Thymus (tissue), 2 donors: Measurements from ENCODE around the gene OR8B8. TPM values are rescaled to one million over a fixed set of nuclear protein-coding genes. Genes with fewer than 3 reads are reported as not detected.

Experiments used
- polyA plus RNA-seq: library from polyadenylated mRNA; stranded (reverse); fragments of 200-250 nt; gene quantifications from one replicate; pipeline ENCODE4 v1.2.3, GENCODE V29; 2013
- total RNA-seq: library from RNA; stranded (reverse); fragments of 120-200 nt; gene quantifications from one replicate; pipeline ENCODE4 v1.2.4, GENCODE V29; 2013
- donor health status: healthy.

Gene OR8B8
- total and polyA plus RNA-seq, 2 donors = under 0.01 TPM; not detected in 1

Other genes starting within 250 kb of the OR8B8 start
- not detected for gene OR8G1, start 204.6 kb downstream of the OR8B8 start, total RNA-seq
- not detected for gene OR8G1, start 204.6 kb downstream of the OR8B8 start, polyA plus RNA-seq
- 0.05 TPM for gene OR8G5, start 189.3 kb downstream of the OR8B8 start, total RNA-seq
- gene OR8G5, start 189.3 kb downstream of the OR8B8 start, polyA plus RNA-seq = 0.14 TPM
- gene OR8D1, start 131.7 kb downstream of the OR8B8 start, total RNA-seq = not detected
- gene OR8D1, start 131.7 kb downstream of the OR8B8 start, polyA plus RNA-seq = not detected
- not detected for gene OR8D2, start 125.5 kb downstream of the OR8B8 start, total RNA-seq
- not detected for gene OR8D2, start 125.5 kb downstream of the OR8B8 start, polyA plus RNA-seq
- not detected for gene OR8B2, start 61.2 kb downstream of the OR8B8 start, total RNA-seq
- 0.11 TPM for gene OR8B2, start 61.2 kb downstream of the OR8B8 start, polyA plus RNA-seq
- not detected for gene OR8B3, start 46.7 kb downstream of the OR8B8 start, total RNA-seq
- not detected for gene OR8B3, start 46.7 kb downstream of the OR8B8 start, polyA plus RNA-seq
- not detected for gene OR8B4, start 20.8 kb downstream of the OR8B8 start, total RNA-seq
- not detected for gene OR8B4, start 20.8 kb downstream of the OR8B8 start, polyA plus RNA-seq
- not detected for gene OR8B12, start 98.0 kb upstream of the OR8B8 start, total RNA-seq
- not detected for gene OR8B12, start 98.0 kb upstream of the OR8B8 start, polyA plus RNA-seq
- not detected for gene OR8A1, start 124.3 kb upstream of the OR8B8 start, total RNA-seq
- gene OR8A1, start 124.3 kb upstream of the OR8B8 start, polyA plus RNA-seq = under 0.01 TPM
- not detected for gene PANX3, start 165.7 kb upstream of the OR8B8 start, total RNA-seq
- gene PANX3, start 165.7 kb upstream of the OR8B8 start, polyA plus RNA-seq = 0.02 TPM
- 15.6 TPM for gene TBRG1, start 177.2 kb upstream of the OR8B8 start, total RNA-seq
- gene TBRG1, start 177.2 kb upstream of the OR8B8 start, polyA plus RNA-seq = 49.1 TPM
- gene SIAE, start 228.0 kb upstream of the OR8B8 start, total RNA-seq = 4.6 TPM
- gene SIAE, start 228.0 kb upstream of the OR8B8 start, polyA plus RNA-seq = 13.4 TPM
- 11.3 TPM for gene SPA17, start 228.2 kb upstream of the OR8B8 start, total RNA-seq
- gene SPA17, start 228.2 kb upstream of the OR8B8 start, polyA plus RNA-seq = 11.4 TPM